Measurements from ENCODE around the gene ELMO1.
A peak's percentile ranks its signal among the peaks of the same experiment; 100 is the strongest.
"Not testable (repeated sequence)": the region's sequence is repeated elsewhere in the genome, so short reads cannot be mapped to it uniquely, and the experiment has no call there.

Gene ELMO1

DNA sequence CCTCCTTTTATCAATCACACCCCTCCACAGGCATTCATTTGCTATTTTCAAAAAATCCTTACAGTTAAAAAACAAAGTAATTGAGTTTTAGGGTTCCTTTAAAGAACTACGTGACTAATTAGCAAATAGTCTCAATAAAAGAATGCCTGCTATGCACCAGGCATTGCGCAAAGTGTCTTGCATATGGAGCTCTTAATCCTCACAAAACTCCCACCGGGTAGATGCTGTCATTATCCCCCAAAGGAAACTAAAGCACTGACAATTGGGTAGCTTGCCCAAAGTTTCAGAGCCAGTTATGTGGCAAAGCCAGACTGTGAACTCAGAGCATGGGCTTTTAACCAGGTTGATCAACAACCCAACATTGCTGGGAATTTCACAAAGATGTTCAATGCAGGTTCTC is 305.7 kb downstream of the ELMO1 start:
- DNase-seq (ENCODE audit: low read depth), result peak; percentile 6
- H3K4me3 ChIP-seq (ENCODE audit: low read length), result no peak overlapping the region
- no peak for TF ChIP-seq CTCF (conservative IDR thresholded peaks at IDR 0.05; ENCODE audit: low read length)

- no peak for DNase-seq (ENCODE audit: low read depth)
- TF ChIP-seq CTCF (conservative IDR thresholded peaks at IDR 0.05; ENCODE audit: low read length), result no peak; the same call in 1 of the 2 replicates
- H3K4me3 ChIP-seq (ENCODE audit: low read length), result no peak overlapping the region
Measured at GRCh38 chr7:37141742-37142141, 306.9 kb downstream of the ELMO1 start.

DNA sequence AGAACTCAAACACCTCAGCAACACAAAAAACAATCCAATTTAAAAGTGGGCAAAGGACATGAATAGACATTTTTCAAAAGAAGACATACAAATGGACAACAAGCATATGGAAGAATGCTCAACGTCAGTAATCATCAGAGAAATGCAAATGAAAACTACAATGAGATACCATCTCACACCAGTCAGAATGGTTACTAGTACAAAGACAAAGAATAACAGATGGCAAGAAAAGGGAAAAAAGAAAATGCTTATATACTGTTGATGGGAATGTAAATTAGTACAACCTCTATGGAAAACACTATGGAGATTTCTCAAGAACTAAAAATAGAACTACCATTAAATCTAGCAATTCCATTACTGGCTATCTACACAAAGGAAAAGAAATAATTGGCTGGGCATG is 314.8 kb downstream of the ELMO1 start:
- H3K4me3 ChIP-seq (ENCODE audit: low read length); DNase-seq (ENCODE audit: low read depth): not testable (repeated sequence)

- TF ChIP-seq CTCF (conservative IDR thresholded peaks at IDR 0.05; ENCODE audit: low read length), result no peak
- no peak for DNase-seq (ENCODE audit: low read depth)
- H3K4me3 ChIP-seq (ENCODE audit: low read length), result no peak overlapping the region
Measured at GRCh38 chr7:37131855-37132254, 316.8 kb downstream of the ELMO1 start.

- no peak overlapping the region for H3K4me3 ChIP-seq (ENCODE audit: low read length)
- no peak for DNase-seq (ENCODE audit: low read depth)
- TF ChIP-seq CTCF (conservative IDR thresholded peaks at IDR 0.05; ENCODE audit: low read length), result no peak
Measured at GRCh38 chr7:37129035-37129425, 319.6 kb downstream of the ELMO1 start.

- no peak for TF ChIP-seq CTCF (conservative IDR thresholded peaks at IDR 0.05; ENCODE audit: low read length)
- no peak overlapping the region for H3K4me3 ChIP-seq (ENCODE audit: low read length)
- no peak for DNase-seq (ENCODE audit: low read depth)
Measured at GRCh38 chr7:37128327-37129034, 320.2 kb downstream of the ELMO1 start.

- no peak overlapping the region for H3K4me3 ChIP-seq (ENCODE audit: low read length)
- no peak for DNase-seq (ENCODE audit: low read depth)
- TF ChIP-seq CTCF (conservative IDR thresholded peaks at IDR 0.05; ENCODE audit: low read length), result no peak
Measured at GRCh38 chr7:37119296-37119860, 329.3 kb downstream of the ELMO1 start.

All from AG10803 (cell line).